IPS DF 4.7 (cell line): ENCODE measurements around the gene SLC2A9.

Experiments
- DNase-seq: peaks from one replicate; pipeline ENCODE4 v3.0.0-alpha.2; 2013; ENCODE audit warnings: low spot score; ENCODE audit errors: extremely low read depth

Gene SLC2A9

DNA sequence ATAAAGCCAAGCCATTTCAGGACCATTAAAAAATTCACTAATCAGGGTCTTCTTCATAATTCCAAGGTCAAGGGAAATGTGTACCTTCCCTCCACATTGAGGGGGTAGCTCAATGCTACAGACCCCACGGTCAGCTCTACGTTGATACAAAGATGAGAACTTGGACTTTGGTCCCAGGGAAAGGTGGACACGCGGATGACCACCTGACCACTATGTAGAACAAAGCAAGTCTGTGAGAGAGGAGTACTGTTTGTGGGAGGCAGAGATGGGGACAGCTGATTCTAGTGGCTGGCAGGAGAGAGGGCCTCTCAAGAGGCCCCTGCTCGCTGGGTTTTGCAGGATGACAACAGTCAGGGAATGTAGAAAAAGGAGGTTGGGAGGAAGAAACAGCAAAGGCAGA is 58.0 kb downstream of the SLC2A9 start:
- no peak for DNase-seq

DNA sequence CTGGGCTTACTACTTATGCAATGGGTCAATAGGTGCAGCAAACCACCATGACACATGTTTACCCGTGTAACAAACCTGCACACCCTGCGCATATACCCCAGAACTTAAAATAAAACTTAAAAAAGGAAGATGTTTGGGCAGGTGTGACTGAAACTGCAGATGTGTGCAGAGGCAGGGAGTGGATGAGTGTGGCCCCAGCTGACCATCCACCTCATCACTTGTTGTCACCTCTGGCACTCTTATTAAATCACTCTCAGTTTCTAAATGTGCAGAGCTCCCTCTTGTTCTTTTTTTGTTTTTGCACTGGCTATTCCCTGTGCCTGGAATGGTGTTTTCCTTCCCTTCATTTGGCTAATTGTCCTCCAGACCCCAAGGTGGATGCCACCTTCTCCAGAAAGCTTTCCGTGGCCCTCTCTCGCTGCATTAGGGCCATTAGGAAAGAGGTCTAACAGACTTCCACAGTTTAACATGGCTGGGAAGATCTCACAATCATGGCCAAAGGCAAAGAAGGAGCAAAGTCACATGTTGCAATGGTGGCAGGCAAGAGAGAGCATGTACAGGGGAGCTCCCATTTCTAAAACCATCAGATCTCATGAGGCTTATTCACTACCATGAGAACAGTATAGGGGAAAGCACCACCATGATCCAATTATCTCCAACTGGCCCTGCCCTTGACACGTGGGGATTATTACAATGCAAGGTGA is 58.5 kb downstream of the SLC2A9 start:
- no peak for DNase-seq

DNA sequence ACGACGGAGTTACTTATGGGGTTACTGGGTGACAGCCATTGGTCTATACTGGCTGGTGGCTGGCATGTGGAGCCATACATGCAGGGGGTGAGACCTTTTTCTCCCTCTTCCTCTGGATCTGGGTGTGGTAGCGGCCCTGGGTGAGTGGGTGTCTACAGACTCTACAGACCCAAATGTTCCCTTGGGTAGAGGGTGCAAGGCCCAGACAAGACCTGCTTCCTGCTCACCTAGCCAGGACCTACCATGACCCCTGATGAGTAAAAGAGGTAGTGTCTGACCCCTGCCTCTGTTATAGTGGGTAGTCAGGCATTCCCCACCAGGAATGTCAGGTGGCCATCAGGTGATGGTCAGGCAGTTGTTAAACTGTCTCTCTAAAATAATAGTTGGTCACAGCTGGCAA is 66.8 kb downstream of the SLC2A9 start:
- no peak for DNase-seq

DNA sequence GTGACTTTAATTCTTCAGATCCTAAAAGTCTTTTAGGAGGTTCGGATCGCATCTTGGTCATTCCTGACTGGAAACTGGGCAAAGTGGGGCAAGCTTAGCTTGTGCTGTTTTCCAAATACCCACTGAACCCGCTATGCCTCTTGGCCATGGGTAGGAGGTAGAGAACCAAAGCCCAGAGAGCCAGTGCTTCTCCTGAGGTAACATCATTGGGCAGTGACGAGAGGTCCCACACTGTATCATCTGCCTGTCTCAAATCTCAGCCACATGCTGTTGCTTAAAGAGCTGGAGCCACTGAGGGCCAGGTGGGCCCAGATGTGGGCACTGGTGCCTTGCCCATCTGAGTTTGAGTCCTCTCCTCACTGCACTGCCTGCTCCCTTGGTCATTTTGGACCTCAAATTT is 68.2 kb downstream of the SLC2A9 start:
- DNase-seq: no peak

DNA sequence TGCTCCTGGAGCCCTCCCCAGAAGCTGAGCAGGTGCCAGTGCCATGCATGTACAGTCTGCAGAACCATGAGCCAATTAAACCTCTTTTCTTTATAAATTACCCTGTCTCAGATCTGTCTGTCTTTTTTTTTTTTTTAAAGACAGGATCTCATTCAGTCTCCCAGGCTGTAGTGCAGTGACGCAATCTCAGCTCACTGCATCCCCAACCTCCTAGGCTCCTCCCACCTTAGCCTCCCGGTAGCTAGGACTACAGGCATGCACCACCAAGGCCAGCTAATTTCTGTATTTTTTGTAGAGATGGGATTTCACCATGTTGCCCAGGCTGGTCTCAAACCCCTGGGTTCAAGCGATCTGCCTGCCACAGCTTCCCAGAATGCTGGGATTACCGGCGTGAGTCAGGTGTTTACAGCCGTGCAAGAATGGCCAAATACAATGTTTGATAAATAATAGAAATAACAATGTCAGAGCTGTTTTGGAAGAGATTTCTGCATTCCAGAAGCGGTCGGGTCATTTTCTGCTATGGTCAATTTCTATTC is 68.8 kb downstream of the SLC2A9 start:
- DNase-seq: no peak

DNA sequence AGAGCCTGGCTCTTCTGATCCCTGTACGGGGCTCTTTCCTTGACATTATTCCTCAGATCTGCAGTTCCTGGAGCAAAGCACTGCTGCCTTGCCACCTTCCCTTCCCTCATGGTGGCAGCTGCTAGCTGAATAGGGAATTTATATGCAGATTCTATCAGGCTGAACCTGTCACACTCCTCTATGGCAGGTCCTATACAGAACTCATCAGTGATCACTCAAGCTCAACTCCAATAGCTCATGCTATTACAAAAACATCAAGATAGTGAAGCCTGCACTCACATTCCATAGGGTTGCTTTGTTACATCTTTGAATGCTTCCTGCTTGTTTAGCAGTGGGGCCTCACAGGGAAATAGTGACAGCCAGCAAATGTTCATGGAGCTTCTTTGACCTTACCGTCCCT is 71.7 kb downstream of the SLC2A9 start:
- DNase-seq: no peak

DNA sequence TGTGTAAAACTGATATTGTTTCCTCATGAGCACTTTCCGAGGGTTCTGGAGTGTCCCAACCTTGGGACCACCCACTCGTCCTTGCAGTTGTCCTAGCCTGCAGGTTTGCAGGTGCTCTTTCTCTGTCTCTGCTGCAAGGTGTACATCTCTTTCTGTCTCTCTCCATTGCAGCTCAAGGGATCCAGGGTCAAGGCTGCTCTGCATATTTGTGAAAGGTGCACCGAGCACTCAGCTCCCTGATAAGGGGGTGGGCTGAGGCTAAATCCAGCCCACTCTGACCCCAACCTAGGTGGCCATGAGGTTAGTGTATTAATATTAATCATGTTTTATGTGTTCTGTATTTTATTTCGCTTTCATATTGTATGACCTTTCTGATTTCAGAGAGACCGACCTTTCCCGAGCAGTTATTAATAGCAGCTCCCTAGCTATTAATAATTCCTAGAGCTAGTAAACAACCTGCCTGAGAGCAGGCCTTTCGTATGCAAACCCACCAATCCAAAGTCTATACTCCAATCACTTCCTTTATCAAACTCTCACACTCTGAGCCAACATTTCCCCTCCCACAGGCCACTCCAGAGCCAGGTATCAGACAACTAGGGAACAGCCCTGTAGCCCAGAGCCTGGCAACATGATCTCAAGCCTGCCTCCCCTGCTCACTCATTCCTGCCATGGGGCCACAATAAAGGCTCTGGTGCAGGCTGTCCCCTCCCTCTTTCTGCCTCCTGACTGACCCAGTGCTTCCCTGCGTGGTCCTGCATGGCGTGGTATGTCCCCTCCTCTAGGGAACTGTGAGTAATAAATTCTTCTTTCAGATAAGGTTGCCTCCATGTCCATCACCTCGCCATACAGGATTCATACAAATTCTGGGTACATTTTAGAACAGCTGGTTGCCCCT is 73.9 kb downstream of the SLC2A9 start:
- DNase-seq: no peak

DNA sequence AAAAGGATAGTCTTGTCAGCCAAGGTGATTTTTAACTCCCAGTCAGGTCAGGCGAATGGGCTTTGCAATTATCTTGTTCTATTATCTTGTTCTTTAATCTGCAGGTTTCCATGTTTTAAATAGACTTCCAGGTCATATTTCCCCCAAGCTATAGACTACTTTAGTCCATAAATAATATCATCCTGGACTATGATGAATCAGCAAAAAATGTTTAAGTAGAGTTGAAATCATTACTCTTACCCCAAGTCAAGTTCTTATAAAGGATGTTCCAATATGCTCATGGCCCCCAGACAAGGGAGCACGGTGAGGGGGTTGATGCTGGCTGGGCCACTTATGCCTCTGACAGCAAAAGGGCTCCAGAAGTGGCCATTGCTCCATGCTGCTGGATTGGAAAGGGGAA is 75.1 kb downstream of the SLC2A9 start:
- no peak for DNase-seq

DNA sequence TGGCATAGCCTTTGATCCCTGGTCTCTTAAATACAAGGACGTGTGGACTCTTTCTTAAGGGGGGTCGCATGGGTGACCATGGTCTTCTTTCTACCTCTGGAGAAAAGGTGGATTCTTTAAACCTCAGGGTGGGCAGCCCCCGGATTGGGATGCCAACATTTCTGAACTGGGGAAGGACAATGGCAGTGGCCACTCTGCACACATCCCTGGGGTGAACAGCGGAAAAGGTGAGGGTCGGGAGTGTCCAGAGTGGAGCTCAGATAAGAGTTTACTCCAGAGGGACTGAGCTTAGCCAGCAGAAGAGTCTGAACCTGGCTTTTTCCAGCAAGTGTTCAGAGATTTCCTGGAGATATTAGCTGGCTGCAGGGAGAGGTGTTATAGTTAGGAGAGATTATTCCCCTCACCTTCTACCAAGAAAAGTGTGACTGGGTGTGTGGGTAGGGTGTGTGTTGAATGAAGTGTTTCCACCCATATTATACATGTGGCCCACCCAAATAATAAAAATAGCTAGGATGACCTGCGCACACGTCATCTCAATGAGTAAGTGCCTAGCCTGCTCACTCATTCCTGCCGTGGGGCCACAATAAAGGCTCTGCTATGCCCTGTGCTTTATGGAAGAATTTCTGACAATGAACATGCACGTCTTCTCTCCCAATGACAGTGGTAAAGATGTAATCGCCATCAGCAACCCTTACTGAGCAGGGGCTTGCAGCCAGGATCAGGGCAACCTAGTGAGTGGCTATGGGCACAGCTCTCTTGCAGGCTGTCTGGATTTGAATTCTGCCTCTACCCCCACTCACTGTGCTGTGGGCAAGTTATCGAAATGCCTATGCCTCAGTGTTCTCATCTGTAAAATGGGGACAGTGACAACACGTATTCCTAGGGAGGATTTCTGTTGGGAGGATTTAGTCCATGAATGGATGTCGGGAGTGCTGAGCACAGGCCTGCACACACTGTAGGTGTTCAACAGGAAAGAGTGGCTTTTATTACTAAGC is 76.6 kb downstream of the SLC2A9 start:
- DNase-seq: no peak

DNA sequence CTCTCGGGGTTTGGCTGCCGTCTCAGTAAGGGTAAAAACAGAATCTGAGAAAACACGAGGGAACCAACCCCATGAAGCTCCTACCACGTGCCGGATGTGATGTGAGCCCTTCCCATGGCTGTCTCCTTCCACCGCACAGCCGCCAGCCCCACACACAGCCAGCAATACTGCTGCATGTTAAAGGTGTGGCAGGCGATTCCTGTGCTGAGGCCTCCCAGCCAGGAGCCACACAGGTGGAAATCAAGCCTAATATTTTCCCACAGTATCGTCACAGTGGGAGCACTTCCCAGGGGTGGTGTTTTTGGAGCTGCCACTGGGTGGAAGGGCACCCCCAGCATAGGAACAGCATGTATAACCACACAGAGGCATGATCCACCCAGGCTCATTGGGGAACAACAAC is 77.5 kb downstream of the SLC2A9 start:
- no peak for DNase-seq

DNA sequence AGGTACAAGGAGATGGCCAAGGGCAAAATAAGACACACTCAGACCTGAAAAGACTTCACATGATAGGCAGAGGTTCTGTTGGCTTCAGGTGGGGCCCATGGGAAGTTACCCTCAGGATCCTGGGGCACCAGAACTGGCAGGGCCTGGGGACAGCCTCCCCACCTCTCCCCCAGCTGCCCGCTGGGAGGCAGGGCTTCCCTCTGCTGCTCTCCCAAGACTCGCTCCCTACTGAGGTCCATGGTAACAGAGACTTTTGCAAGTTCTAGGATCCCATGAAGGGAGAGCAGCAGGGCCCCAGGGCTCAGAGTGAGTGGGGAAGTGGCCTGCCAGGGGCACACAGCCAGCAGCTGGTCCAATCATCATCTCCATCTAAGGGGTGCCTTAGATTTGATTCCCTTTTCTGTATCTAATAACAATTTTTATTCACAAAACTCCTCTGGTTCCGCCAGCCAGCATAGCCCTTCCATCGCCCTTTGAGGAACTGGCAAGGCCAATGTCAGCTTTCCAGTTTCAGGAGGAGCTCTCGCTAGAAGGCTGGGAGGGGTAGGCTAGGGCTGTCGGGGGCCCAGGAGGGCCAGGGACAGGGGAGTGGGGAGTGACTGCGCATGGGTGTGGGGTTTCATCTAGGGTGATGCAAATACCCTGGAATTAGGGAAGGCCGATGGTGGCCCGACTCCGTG is 78.2 kb downstream of the SLC2A9 start:
- DNase-seq: no peak

DNA sequence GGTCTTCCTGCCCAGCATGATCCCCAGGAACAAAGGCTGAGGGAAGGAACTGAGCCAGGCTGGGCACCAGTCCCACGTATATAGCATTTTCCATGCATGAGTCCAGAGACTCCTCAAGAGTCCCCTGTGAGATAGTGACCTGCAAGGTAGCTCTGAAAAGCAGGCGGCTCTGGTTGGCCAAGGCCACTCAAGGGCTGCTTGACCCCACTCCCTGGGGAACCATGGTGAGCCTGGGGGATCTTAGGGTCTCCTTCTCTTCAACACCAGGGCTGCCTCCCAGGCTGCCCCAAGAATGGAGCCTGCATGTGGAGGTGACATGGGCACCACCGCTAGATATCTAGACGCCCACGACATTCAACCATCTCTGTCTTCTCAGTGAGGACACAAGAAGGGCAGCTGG is 79.2 kb downstream of the SLC2A9 start:
- no peak for DNase-seq

DNA sequence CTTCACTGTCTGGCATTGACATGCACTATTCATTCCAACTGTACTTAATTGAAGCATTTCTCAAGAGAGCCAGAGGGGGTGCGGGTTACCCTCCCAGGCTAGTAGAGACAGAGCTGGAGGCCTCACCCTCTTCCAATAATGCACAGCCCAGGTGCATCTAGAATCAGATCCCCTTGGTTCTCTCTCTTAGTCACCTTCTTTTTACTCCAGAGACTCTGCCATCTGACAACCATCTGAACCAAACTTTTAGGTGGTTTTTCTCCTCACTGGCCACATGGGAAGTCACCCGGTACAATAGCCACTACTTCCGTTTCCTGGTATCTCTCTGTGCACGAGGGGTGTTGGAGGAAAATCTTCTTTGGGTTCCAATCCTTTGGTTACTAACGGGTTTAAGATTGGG is 81.3 kb downstream of the SLC2A9 start:
- no peak for DNase-seq

DNA sequence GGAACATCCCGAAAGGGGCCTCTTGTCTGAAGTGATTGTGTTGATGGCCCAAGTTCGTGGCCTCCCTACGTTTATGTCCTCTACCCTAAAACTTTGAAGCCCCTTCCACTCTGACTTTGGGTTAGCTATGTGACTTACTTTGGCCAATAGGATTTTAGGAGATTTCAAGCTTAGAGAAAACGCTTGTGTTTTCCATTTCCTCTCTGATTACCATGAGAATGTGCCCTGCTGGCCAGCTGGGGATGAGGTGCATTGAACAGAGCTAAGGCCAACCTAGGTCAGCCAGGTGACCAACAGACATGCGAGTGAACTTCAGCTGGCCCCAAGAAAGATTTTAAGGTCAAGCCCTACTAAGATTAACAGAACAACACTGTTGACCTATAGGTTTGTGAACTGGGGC is 82.4 kb downstream of the SLC2A9 start:
- no peak for DNase-seq

DNA sequence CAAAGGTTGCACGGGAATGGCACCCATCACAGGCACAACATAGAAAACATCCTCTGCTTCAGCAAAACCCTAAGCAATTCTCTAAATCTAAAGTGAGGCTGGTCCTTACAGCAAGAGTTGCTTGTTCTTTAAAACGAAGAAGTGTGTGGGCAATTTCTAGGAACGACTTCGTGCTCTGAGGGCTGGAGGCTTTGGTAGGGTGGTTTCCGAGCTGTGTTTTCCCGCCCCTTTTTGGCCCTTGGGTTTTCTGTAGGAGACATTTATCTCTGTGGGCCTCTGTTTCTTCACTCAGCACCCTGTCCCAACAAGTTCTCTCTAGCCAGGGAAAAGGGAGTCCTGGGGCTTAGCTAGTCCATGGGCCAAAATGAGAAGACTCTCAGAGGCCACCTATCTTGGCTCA is 84.2 kb downstream of the SLC2A9 start:
- DNase-seq: no peak

DNA sequence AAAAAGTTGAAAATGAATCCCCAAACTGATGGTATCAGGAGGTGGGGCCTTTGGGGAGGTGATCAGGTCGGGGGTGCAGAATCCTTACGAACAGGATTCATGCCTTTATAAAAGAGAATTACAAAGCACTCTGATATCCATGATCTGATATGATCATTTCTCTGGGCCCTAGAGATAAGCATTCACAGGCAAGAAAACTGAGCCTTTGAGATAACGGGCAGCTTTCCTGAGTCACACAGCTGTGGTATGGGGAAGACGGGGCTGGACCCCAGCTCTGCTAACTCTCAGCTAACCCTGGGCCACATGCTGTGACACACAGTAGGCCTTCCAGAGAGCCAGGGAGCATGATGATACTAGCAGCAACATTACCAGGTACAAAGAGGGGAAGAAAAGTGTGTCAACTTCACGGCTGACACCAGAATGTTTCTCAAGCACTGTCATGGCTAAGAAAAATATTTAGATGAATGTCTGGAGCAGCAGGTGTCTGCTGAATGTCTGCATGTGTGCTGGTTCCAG is 85.1 kb downstream of the SLC2A9 start:
- DNase-seq: no peak

DNA sequence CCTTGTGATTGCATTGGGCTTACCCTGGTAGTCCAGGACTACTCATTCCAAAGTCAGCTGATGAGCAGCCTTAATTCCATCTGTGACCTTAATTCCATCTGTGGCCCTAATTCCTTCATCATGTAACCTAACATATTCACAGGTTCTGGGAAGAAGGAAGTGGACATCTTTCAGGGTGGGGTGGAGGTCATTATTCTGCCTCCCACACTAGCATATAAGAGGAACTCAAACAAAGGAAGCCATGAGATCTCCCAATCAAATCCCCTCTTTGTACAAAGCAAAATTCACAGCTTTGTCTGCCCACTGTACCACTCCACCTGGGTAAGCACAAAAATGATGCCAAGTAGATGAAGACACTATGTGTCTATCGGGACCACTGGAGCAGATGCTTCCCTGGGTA is 87.3 kb downstream of the SLC2A9 start:
- DNase-seq: no peak

DNA sequence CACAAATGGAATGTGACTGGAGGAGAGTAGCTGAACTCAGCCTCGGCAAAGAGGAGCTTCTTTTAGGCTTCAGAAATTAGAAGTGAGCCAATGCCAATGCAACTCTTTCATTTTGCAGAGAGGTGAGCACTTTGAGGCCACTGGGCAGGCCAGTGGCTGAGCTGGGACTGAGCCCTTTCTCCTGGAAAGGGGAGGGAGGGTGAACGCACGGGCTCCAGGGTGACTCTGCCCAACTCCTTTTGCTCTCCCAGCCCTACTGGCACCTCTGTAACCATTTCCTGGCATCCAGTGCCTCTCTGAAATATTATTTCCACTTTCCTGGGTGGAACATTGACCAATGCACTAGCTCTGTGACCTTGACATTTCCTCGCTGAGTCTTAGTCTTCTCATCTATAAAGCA is 88.1 kb downstream of the SLC2A9 start:
- no peak for DNase-seq

DNA sequence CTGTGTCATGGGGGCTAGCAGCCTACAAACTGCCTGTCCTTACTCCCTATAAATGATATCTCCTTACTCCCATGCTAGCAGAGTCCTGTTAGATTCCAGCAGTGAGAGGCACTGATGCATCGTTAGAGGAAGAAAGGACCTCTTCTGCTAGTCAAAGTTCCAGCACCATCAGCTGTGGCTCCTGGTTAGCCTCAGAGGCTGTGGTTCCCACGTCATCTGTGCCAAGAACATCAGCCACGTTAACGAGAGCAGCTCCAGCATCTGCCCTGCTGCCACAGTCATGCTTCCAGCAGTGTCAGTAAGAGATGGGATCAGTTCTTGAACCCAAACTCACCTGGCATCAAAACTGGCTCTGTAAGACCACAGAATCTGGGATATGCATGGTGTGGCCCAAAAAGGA is 88.5 kb downstream of the SLC2A9 start:
- DNase-seq: no peak

DNA sequence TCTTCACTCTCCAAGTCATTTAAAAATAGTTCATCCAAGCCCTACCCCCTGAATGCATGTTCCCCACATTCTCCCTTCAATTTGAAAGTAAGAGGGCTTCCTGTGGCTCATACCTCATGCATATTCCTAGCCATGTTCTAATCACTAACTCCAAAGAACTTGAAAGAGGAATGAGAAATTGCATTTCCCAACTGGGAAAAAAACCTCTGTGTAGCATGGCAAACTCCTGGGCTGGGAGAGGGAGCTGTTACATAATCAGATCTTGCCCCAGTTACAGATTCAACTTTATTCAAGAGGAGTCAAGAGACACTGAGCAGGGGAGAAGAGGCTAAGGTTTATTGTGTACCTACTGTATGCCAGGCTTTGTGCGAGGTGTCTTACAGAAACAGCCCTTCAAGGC is 90.2 kb downstream of the SLC2A9 start:
- DNase-seq: no peak

DNA sequence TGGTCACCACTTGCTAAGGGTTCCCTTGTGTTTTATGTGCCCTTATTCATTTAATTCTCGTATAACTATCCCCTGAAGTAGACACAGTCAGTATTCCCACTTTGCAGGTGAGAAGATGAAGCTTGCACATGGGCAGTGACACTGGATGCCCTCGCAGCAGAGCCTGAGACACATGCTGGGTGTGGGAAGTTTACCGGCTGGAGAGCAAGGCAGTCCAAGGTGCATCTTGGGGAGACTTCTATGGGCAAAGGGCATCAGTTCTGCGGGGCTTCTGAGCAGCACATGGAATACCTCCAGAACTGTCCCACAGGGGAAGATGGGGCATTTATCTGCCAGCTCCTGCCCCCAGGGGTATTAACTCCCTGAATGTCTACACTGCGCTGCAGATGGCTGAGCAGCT is 92.2 kb downstream of the SLC2A9 start:
- no peak for DNase-seq
